Pancreas (tissue), 10 donors: ENCODE measurements around the gene TMEM54. TPM values are rescaled to one million over a fixed set of nuclear protein-coding genes. Genes with fewer than 3 reads are reported as not detected.

Experiments used
- ATAC-seq, 4 donors: fragments of 200-7000 bp; cut with Tn5 transposase; one replicate each; pipeline versions ENCODE4 v1.8.0 to v1.9.1; 2020; ENCODE audit warnings: mild to moderate bottlenecking in 4 of 4, moderate library complexity in 4 of 4
- DNase-seq, 6 donors: peaks; one replicate each; pipeline ENCODE4 v3.0.0-alpha.2; 2020
- FAIRE-seq: peaks from 2 replicates; lab custom pipeline; 2012; peaks lifted over from hg19 to GRCh38; lab: Jason Lieb, UNC
- H3K27ac ChIP-seq, 4 donors: fragments of 200-600 bp; sonication (generic); 1 replicate in 3 of 4; 2 replicates in 1 of 4; pipeline versions ENCODE4 v1.5.0 to v1.8.0; 2020
- H3K27me3 ChIP-seq, 4 donors: fragments of 200-600 bp; one replicate each; pipeline ENCODE4 v1.8.0; 2021
- H3K36me3 ChIP-seq, 3 donors: fragments of 200-600 bp; sonication (generic) in 1 of 3; one replicate each; pipeline versions ENCODE4 v1.5.0 to v1.8.0; 2020 to 2021
- H3K4me1 ChIP-seq, 3 donors: fragments of 200-600 bp; one replicate each; pipeline ENCODE4 v1.8.0; 2021
- H3K4me3 ChIP-seq, 4 donors: fragments of 200-600 bp; sonication (generic) in 2 of 4; one replicate each; pipeline versions ENCODE4 v1.5.0 to v1.8.0; 2020 to 2021
- H3K9me3 ChIP-seq, 4 donors: fragments of 200-600 bp; one replicate each; pipeline ENCODE4 v1.8.0; 2021
- CTCF ChIP-seq, 4 donors: fragments of 200-600 bp; sonication (generic) in 3 of 4; IDR thresholded peaks; one replicate each; pipeline versions ENCODE4 v1.5.0 to v1.8.0; 2021; ENCODE audit warnings: antibody characterized with exemption in 4 of 4
- WGBS, 2 donors: extraction: QIAGEN DNeasy Blood & Tissue Kit; methylation state at CpG; one replicate each; pipeline ENCODE4 v1.1.7; 2013; 5-methylcytosine and 5-hydroxymethylcytosine counted together
- intact Hi-C, 3 donors: fragments of 100-400 bp; cut with DNase I; formaldehyde crosslinking; loops; one replicate each; pipeline versions ENCODE4 v1.11.1 to v1.14.2; 2022
- polyA plus RNA-seq, 2 donors: library from polyadenylated mRNA; stranded (reverse); fragments of 200-250 nt; gene quantifications; one replicate each; pipeline ENCODE4 v1.2.3, GENCODE V29; 2013
- total RNA-seq, 6 donors: library from RNA; stranded (reverse); fragmentation: NEBNext Ultra II Directional in 4 of 6; extraction: Animal tissue kit (Norgen Biotek cat#: 25700) in 4 of 6; gene quantifications; one replicate each; pipeline versions ENCODE4 v1.2.1 to v1.2.4, GENCODE V29; 2021 to 2023
- donor health status: healthy with polysubstance abuse.
- donor health status: DM: no; HTN: no; CAD: no; lungs with moderate emphysema.
- donor health status: DM: no; HTN: no; CAD: no.
- donor health status: control.
- donor health status: control.
- donor health status: Bipolar disorder and iron deficiency.
- donor health status: DM: yes; HTN: yes; CAD: no.
- donor health status: DM: no; HTN: no; CAD: no.
- donor health status: DM: no; HTN: no; CAD: no.
- donor health status: DM: yes; HTN: yes; CAD: no.

The TMEM54 gene
- total and polyA plus RNA-seq, 8 donors, result 11.9 to 39.5 (median 23.6) TPM

GRCh38 chr1:32928715-32929114, 27.5 kb upstream of the TMEM54 start:
- DNase-seq, result no peak
- no peak overlapping the region for H3K27ac ChIP-seq
- intact Hi-C loops, result loop anchor here in 1 of 3 donors (10.0 kb wide), 1 partner anchor 126 kb away; no protein-coding TSS in a partner anchor
- H3K4me1 ChIP-seq, result peaks cover 0 to 6% (median 2%) of the 10 kb centered on the region in 3 donors
- H3K9me3 ChIP-seq, result no peaks in the 10 kb centered on the region
- no peak for ATAC-seq
- no peaks in the 10 kb centered on the region for H3K36me3 ChIP-seq
- H3K27me3 ChIP-seq, result no peaks in the 10 kb centered on the region
- WGBS, 2 donors, result 78 to 88% methylated on average over 8 of the region's 8 CpGs
- no peak for FAIRE-seq
- TF ChIP-seq CTCF (IDR thresholded peaks at IDR 0.05), result no peak
- no peak overlapping the region for H3K4me3 ChIP-seq

- H3K36me3 ChIP-seq, result no peaks in the 10 kb centered on the region
- 88 to 92% methylated on average over 2 of the region's 2 CpGs for WGBS, 2 donors
- ATAC-seq (no peak), DNase-seq (no peak), FAIRE-seq (no peak)
- intact Hi-C loops, result loop anchor here in 1 of 3 donors (10.0 kb wide), 1 partner anchor 127 kb away; no protein-coding TSS in a partner anchor
- H3K27me3 ChIP-seq, result no peaks in the 10 kb centered on the region
- no peak overlapping the region for H3K4me3 ChIP-seq
- no peak overlapping the region for H3K27ac ChIP-seq
- H3K9me3 ChIP-seq, result no peaks in the 10 kb centered on the region
- peaks cover 0 to 2% (median 0%) of the 10 kb centered on the region in 3 donors for H3K4me1 ChIP-seq
- no peak for TF ChIP-seq CTCF (IDR thresholded peaks at IDR 0.05)
These were observed 27.1 kb upstream of the TMEM54 start for GRCh38 chr1:32928285-32928684.

- ATAC-seq (no peak), DNase-seq (no peak), FAIRE-seq (no peak)
- Histone ChIP-seq H3K4me3 (no peak overlapping the region), H3K4me1 (no peaks in the 10 kb centered on the region), H3K27me3 (no peaks in the 10 kb centered on the region), H3K36me3 (no peaks in the 10 kb centered on the region), H3K27ac (no peak overlapping the region), H3K9me3 (no peaks in the 10 kb centered on the region)
- TF ChIP-seq CTCF (IDR thresholded peaks at IDR 0.05), result no peak
- 88 to 90% methylated on average over 2 of the region's 2 CpGs for WGBS, 2 donors
- intact Hi-C loops, result loop anchor here in 1 of 3 donors (10.0 kb wide), 1 partner anchor 127 kb away; no protein-coding TSS in a partner anchor
These were observed 26.3 kb upstream of the TMEM54 start for GRCh38 chr1:32927441-32927840.

GRCh38 chr1:32926562-32926961, 25.4 kb upstream of the TMEM54 start:
- Histone ChIP-seq H3K36me3 (no peaks in the 10 kb centered on the region), H3K9me3 (no peaks in the 10 kb centered on the region), H3K27ac (no peak overlapping the region), H3K4me3 (no peak overlapping the region), H3K4me1 (no peaks in the 10 kb centered on the region), H3K27me3 (no peaks in the 10 kb centered on the region)
- intact Hi-C loops, result loop anchor here in 1 of 3 donors (10.0 kb wide), 1 partner anchor 128 kb away; no protein-coding TSS in a partner anchor
- no peak for ATAC-seq
- no peak for DNase-seq
- TF ChIP-seq CTCF (IDR thresholded peaks at IDR 0.05), result no peak
- WGBS, 2 donors, result 40 to 71% methylated on average over 6 of the region's 6 CpGs
- no peak for FAIRE-seq

- ATAC-seq, result peak; percentile 43 to 62 (median 59)
- intact Hi-C loops, result loop anchor here in 1 of 3 donors (10.0 kb wide), 1 partner anchor 129 kb away; no protein-coding TSS in a partner anchor
- Histone ChIP-seq H3K4me1 (no peaks in the 10 kb centered on the region), H3K9me3 (no peaks in the 10 kb centered on the region), H3K27me3 (no peaks in the 10 kb centered on the region), H3K36me3 (no peaks in the 10 kb centered on the region), H3K27ac (no peak overlapping the region), H3K4me3 (no peak overlapping the region)
- peak in 1 of 6 donors; percentile 31 for DNase-seq
- TF ChIP-seq CTCF (IDR thresholded peaks at IDR 0.05), result no peak
- FAIRE-seq, result no peak
- 40 to 46% methylated on average over 24 of the region's 24 CpGs for WGBS, 2 donors
These were observed 24.4 kb upstream of the TMEM54 start for GRCh38 chr1:32925403-32926162.
